NT2/D1 (cell line): Measurements from ENCODE around the gene SPATA2L.

Experiments
- SUZ12 ChIP-seq: IDR thresholded peaks from 2 replicates; pipeline ENCODE4 v1.6.1; 2011; ENCODE audit not compliant: insufficient read length, insufficient read depth; ENCODE audit errors: extremely low read depth
- YY1 ChIP-seq: IDR thresholded peaks from 2 replicates; pipeline ENCODE4 v1.6.1; 2011; ENCODE audit not compliant: insufficient read length, insufficient read depth

DNA sequence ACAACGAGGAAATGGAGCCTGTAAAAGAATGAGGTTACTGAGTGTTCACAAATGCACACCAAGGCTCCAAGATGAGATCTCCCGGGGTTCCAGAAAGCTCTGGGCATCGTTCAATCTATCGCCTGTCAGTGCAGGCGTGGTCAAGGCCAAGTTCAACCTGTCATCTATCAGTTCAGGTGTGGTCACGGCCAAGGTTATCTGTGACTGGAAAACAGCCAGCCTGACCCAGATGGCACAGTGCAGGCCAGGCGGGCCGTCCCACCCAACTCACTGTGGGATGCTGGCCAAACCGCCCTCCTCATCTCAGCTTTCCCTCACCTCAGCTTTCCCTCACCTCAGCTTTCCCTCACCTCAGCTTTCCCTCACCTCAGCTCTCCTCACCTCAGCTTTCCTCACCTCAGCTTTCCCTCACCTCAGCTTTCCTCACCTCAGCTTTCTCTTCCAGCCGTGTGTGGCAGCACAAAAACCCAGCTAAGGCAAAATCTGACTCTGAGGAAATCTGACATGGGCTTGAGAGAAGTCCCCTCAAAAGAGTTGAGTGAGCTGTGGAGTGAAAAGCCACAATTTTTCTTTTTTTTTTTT, 46.4 kb downstream of the SPATA2L start:
- no peak for TF ChIP-seq SUZ12
- TF ChIP-seq YY1: no peak
